K562 (cell line): ENCODE data around the gene MTPN. TPM values are rescaled to one million over a fixed set of nuclear protein-coding genes. Genes with fewer than 3 reads are reported as not detected.
A peak's percentile ranks its signal among the peaks of the same experiment; 100 is the strongest.

Source experiments
- AFF4 ChIP-seq: sonication (generic); formaldehyde crosslinking; IDR thresholded peaks from 2 replicates; pipeline ENCODE4 v1.8.0; 2023; ENCODE audit warnings: mild to moderate bottlenecking, missing genetic modification reagents
- CBX3 ChIP-seq, 2 experiments: IDR thresholded peaks; 1 replicate in 1 of 2; 2 replicates in 1 of 2; pipeline ENCODE4 v1.6.1; 2012; ENCODE audit warnings: inconsistent platforms in 2 of 2, low read length in 2 of 2, borderline replicate concordance in 1 of 2, control low read depth in 1 of 2
- FOSL1 ChIP-seq: fragments of 200-800 bp; sonication (Bioruptor generic); conservative IDR thresholded peaks from 2 replicates; pipeline ENCODE4 v1.6.1; 2016; ENCODE audit warnings: missing genetic modification characterization, missing compliant biosample characterization
- FOXA1 ChIP-seq: fragments of 450-650 bp; IDR thresholded peaks from 2 replicates; pipeline ENCODE4 v1.6.1; 2016; ENCODE audit warnings: mild to moderate bottlenecking, borderline replicate concordance
- GATAD2A ChIP-seq: fragments of 450-650 bp; IDR thresholded peaks from 2 replicates; pipeline ENCODE4 v1.6.1; 2017
- KDM4B ChIP-seq, 2 experiments: fragments of 450-650 bp in 1 of 2; sonication (generic) in 1 of 2; IDR thresholded peaks; 2 replicates each; pipeline ENCODE4 v1.6.1; 2016 to 2017; ENCODE audit warnings: borderline replicate concordance in 2 of 2, antibody characterized with exemption in 1 of 2, low read depth in 1 of 2, mild to moderate bottlenecking in 1 of 2
- NFXL1 ChIP-seq: fragments of 450-650 bp; formaldehyde crosslinking; IDR thresholded peaks from 2 replicates; pipeline ENCODE4 v1.4.0; 2021; ENCODE audit warnings: mild to moderate bottlenecking
- NR0B1 ChIP-seq: fragments of 450-650 bp; IDR thresholded peaks from one replicate; pipeline ENCODE4 v1.6.1; 2018; ENCODE audit warnings: mild to moderate bottlenecking, moderate library complexity; ENCODE audit not compliant: partially characterized antibody
- SMAD3 ChIP-seq: fragments of 450-650 bp; formaldehyde crosslinking; conservative IDR thresholded peaks from 2 replicates; pipeline ENCODE4 v1.4.0; 2020; ENCODE audit warnings: mild to moderate bottlenecking
- SOX6 ChIP-seq: fragments of 450-650 bp; IDR thresholded peaks from 2 replicates; pipeline ENCODE4 v1.6.1; 2014; ENCODE audit warnings: mild to moderate bottlenecking
- TOE1 ChIP-seq, 2 experiments: fragments of 450-650 bp in 1 of 2; sonication (generic) in 1 of 2; formaldehyde crosslinking in 1 of 2; IDR thresholded peaks; 2 replicates each; pipeline versions ENCODE4 v1.7.1 to v1.8.0; 2016 to 2022; ENCODE audit warnings: borderline replicate concordance in 2 of 2, mild to moderate bottlenecking in 2 of 2, antibody characterized with exemption in 1 of 2, inconsistent platforms in 1 of 2, low read depth in 1 of 2, missing genetic modification reagents in 1 of 2, moderate library complexity in 1 of 2
- TRIM25 ChIP-seq: fragments of 450-650 bp; IDR thresholded peaks from 2 replicates; pipeline ENCODE4 v1.7.0; 2016; ENCODE audit warnings: borderline replicate concordance
- XRCC5 ChIP-seq: fragments of 200-400 bp; formaldehyde crosslinking; IDR thresholded peaks from 2 replicates; pipeline ENCODE4 v1.6.1; 2017; ENCODE audit warnings: low read depth, mild to moderate bottlenecking, low read length
- ZNF507 ChIP-seq: conservative IDR thresholded peaks from 2 replicates; pipeline ENCODE4 v1.6.1; 2017; ENCODE audit warnings: missing genetic modification characterization, missing compliant biosample characterization
- polyA plus RNA-seq, 8 experiments: library from polyadenylated mRNA; depleted of rRNA in 4 of 8; stranded (reverse) in 5 of 8; unstranded in 3 of 8; fragments of >200 nt; fragmentation: Nextera tagmentation in 2 of 8; fragmentation: Illumina TruSeq in 1 of 8; extraction: Ambion mirVana in 2 of 8; extraction: Trizol in 1 of 8; gene quantifications; 2 replicates each; pipeline versions ENCODE4 v1.2.1 to v1.2.3, GENCODE V29; 2011 to 2014; ENCODE audit warnings: inconsistent platforms in 1 of 8, missing spikeins in 1 of 8
- total RNA-seq, 7 experiments: library from RNA; depleted of rRNA in 6 of 7; stranded (reverse); fragments of >200 nt in 6 of 7; fragmentation: Illumina TruSeq in 2 of 7; extraction: Trizol in 2 of 7; gene quantifications; 2 replicates each; pipeline versions ENCODE4 v1.2.1 to v1.2.3, GENCODE V29; 2011 to 2021; ENCODE audit warnings: low replicate concordance in 1 of 7
- TF ChIP-seq, protein P1 (sequence below): sonication (generic); formaldehyde crosslinking; IDR thresholded peaks from 2 replicates; pipeline ENCODE4 v1.8.0; 2022; ENCODE audit warnings: mild to moderate bottlenecking, missing genetic modification reagents
- TF ChIP-seq, protein P2 (sequence below): fragments of 250-450 bp; sonication (Bioruptor Pico); IDR thresholded peaks from 2 replicates; pipeline ENCODE4 v1.8.0; 2021; ENCODE audit warnings: borderline replicate concordance, mild to moderate bottlenecking, moderate library complexity; ENCODE audit not compliant: poor library complexity, severe bottlenecking

MTPN gene
- total and polyA plus RNA-seq, 9 of the 15 experiments (the other 6 are each of a cell fraction or from before 2014, with no cell fraction given), result 68.5 to 261 (median 156) TPM

DNA sequence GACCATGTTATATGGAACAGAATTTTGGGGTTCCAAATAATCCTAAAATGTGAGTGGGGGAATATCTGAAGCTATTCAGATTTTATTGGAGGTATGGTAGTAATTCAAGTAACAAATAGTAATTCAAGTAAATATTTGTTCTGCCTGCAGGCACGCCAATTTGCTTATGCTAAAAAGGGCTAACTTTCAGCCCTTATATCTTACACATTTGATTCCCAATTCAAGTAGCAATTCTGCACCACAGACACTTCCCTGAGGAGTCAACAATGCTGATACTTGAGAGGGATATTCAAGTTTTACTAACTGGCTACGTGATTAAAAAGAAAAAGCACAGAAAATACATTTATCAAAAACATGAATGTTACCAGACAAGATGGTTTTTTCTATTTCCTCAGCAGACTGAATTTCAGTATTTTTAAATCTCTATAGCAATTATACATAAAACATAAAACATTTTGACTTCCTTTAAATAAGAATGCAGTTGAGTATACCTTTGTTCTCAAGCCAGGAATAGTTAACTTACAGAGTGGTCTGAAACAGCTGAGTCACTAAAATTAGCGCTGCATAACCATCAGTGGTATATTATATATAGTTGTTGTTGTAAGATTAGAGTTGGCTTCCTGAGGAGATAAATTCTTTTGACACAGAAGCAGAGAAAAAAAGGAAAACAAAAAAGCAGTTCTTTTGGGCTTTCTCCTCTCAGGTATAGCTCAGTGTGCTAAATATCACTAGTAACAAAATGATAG is 33.9 kb downstream of the MTPN start (continued):
- TF ChIP-seq NR0B1 (no peak), KDM4B (IDR thresholded peaks at IDR 0.05; ENCODE audit: borderline replicate concordance in 2 of 2, low read depth in 1 of 2) (peak in 1 of 2 experiments; percentile 88; a peak in 1 of 4 replicates), AFF4 (CRISPR knock-in tag) (no peak), NFXL1 (CRISPR knock-in tag) (no peak), TRIM25 (no peak), XRCC5 (no peak), FOSL1 (tag) (peak; percentile 65), SOX6 (peak; percentile 91), ZNF507 (no peak), CBX3 (IDR thresholded peaks at IDR 0.05; ENCODE audit: borderline replicate concordance in 1 of 2, low read length in 2 of 2) (peak in 1 of 2 experiments; percentile 78; a peak in 2 of 3 replicates), SMAD3 (CRISPR knock-in tag) (no peak), GATAD2A (peak; percentile 25; the same call in 1 of the 2 replicates), FOXA1 (no peak), TOE1 (IDR thresholded peaks at IDR 0.05; ENCODE audit: borderline replicate concordance) (peak; percentile 58; the same call in 1 of the 2 replicates), TOE1 (CRISPR knock-in tag; IDR thresholded peaks at IDR 0.05; ENCODE audit: borderline replicate concordance, low read depth) (no peak)
- TF ChIP-seq, protein P1, sequence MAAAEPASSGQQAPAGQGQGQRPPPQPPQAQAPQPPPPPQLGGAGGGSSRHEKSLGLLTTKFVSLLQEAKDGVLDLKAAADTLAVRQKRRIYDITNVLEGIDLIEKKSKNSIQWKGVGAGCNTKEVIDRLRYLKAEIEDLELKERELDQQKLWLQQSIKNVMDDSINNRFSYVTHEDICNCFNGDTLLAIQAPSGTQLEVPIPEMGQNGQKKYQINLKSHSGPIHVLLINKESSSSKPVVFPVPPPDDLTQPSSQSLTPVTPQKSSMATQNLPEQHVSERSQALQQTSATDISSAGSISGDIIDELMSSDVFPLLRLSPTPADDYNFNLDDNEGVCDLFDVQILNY (CRISPR knock-in tag), result no peak
- TF ChIP-seq, protein P2, sequence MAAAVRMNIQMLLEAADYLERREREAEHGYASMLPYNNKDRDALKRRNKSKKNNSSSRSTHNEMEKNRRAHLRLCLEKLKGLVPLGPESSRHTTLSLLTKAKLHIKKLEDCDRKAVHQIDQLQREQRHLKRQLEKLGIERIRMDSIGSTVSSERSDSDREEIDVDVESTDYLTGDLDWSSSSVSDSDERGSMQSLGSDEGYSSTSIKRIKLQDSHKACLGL (CRISPR knock-in tag), result no peak
